Mesendoderm (in vitro differentiated cells): Measurements from ENCODE around the gene LRRC19.

Experiments used
- DNase-seq: peaks from one replicate; pipeline ENCODE4 v3.0.0; 2013
- H2AK5ac ChIP-seq: 2 replicates; pipeline ENCODE4 v1.6.1; 2013; ENCODE audit warnings: low read length, inconsistent platforms
- H2BK120ac ChIP-seq: 2 replicates; pipeline ENCODE4 v1.6.1; 2013; ENCODE audit warnings: low read depth, mild to moderate bottlenecking, low read length, moderate library complexity, mixed read lengths
- H2BK15ac ChIP-seq: replicated peaks from 2 replicates; pipeline ENCODE4 v1.6.1; 2013; ENCODE audit warnings: low read depth, mild to moderate bottlenecking, moderate library complexity
- H2BK5ac ChIP-seq: 2 replicates; pipeline ENCODE4 v1.6.1; 2013; ENCODE audit warnings: low read length, inconsistent platforms
- H3K18ac ChIP-seq: 2 replicates; pipeline ENCODE4 v1.6.1; 2013; ENCODE audit warnings: mild to moderate bottlenecking, low read length, mixed read lengths
- H3K23ac ChIP-seq: one replicate; pipeline ENCODE4 v1.6.1; 2013; ENCODE audit warnings: low read length
- H3K27ac ChIP-seq: 2 replicates; pipeline ENCODE4 v1.5.1; 2013; ENCODE audit warnings: low read depth, mild to moderate bottlenecking, inconsistent platforms, low read length, moderate library complexity
- H3K27me3 ChIP-seq: 2 replicates; pipeline ENCODE4 v1.6.1; 2013; ENCODE audit warnings: low read length, control low read depth, mild to moderate bottlenecking, inconsistent platforms; ENCODE audit not compliant: insufficient read depth, poor library complexity
- H3K36me3 ChIP-seq: 2 replicates; pipeline ENCODE4 v1.6.1; 2013; ENCODE audit warnings: low read length, inconsistent platforms; ENCODE audit not compliant: control insufficient read depth, insufficient read depth
- H3K4ac ChIP-seq: one replicate; pipeline ENCODE4 v1.6.1; 2013; ENCODE audit warnings: low read depth, mild to moderate bottlenecking, low read length, moderate library complexity
- H3K4me1 ChIP-seq: 2 replicates; pipeline ENCODE4 v1.6.1; 2013; ENCODE audit warnings: low read depth, low read length, inconsistent platforms; ENCODE audit not compliant: control insufficient read depth
- H3K4me2 ChIP-seq: 2 replicates; pipeline ENCODE4 v1.6.1; 2013; ENCODE audit warnings: low read length
- H3K4me3 ChIP-seq: 2 replicates; pipeline ENCODE4 v1.5.1; 2013; ENCODE audit warnings: mild to moderate bottlenecking, low read length
- H3K56ac ChIP-seq: one replicate; pipeline ENCODE4 v1.6.1; 2013; ENCODE audit warnings: low read length
- H3K79me1 ChIP-seq: 2 replicates; pipeline ENCODE4 v1.6.1; 2013; ENCODE audit warnings: low read length, inconsistent platforms
- H3K79me2 ChIP-seq: 2 replicates; pipeline ENCODE4 v1.6.1; 2013; ENCODE audit warnings: mild to moderate bottlenecking, low read length; ENCODE audit not compliant: control insufficient read depth, insufficient read depth
- H3K9ac ChIP-seq: 2 replicates; pipeline ENCODE4 v1.6.1; 2013; ENCODE audit warnings: low read length, inconsistent platforms
- H4K5ac ChIP-seq: one replicate; pipeline ENCODE4 v1.6.1; 2013; ENCODE audit warnings: low read length
- H4K8ac ChIP-seq: one replicate; pipeline ENCODE4 v1.6.1; 2013; ENCODE audit warnings: low read depth, mild to moderate bottlenecking, control low read depth, low read length, moderate library complexity
- WGBS: extraction: QIAGEN DNeasy Blood & Tissue Kit; methylation state at CpG from one replicate; pipeline ENCODE4 v1.1.7; 2013; ENCODE audit warnings: low lambda C conversion rate, missing lambda C conversion rate; ENCODE audit not compliant: insufficient coverage; ENCODE audit errors: extremely low coverage; 5-methylcytosine and 5-hydroxymethylcytosine counted together

Gene LRRC19

GRCh38 chr9:26949637-26950069 lies 55.8 kb downstream of the LRRC19 start:
- DNase-seq: peak; percentile 47
- no peak overlapping the region for H3K18ac ChIP-seq
- no peak overlapping the region for H3K4ac ChIP-seq
- no peak overlapping the region for H3K56ac ChIP-seq
- no CpG with 5 or more reads among the region's 6 CpGs for WGBS
- H2BK120ac ChIP-seq: no peak overlapping the region
- no peaks in the 10 kb centered on the region for H3K27me3 ChIP-seq
- peaks cover 2% of the 10 kb centered on the region for H3K4me1 ChIP-seq
- no peaks in the 10 kb centered on the region for H3K36me3 ChIP-seq
- no peak overlapping the region for H3K9ac ChIP-seq
- H3K4me2 ChIP-seq: no peak overlapping the region
- H3K79me2 ChIP-seq: peaks cover 20% of the 10 kb centered on the region
- H2BK5ac ChIP-seq: no peak overlapping the region
- no peaks in the 10 kb centered on the region for H3K79me1 ChIP-seq
- H2AK5ac ChIP-seq: no peak overlapping the region
- no peak overlapping the region for H3K4me3 ChIP-seq
- no peak overlapping the region for H3K23ac ChIP-seq
- H2BK15ac ChIP-seq: no peak overlapping the region
- H4K8ac ChIP-seq: no peak overlapping the region
- H3K27ac ChIP-seq: no peak overlapping the region
- H4K5ac ChIP-seq: no peak overlapping the region

- no peaks in the 10 kb centered on the region for H3K79me1 ChIP-seq
- H3K4me3 ChIP-seq: peak overlapping the region; percentile 89
- peak overlapping the region; percentile 98 for H3K27ac ChIP-seq
- H3K36me3 ChIP-seq: no peaks in the 10 kb centered on the region
- H3K23ac ChIP-seq: no peak overlapping the region
- H3K9ac ChIP-seq: peak overlapping the region; percentile 98
- peaks cover 2% of the 10 kb centered on the region for H3K4me1 ChIP-seq
- H3K79me2 ChIP-seq: peaks cover 38% of the 10 kb centered on the region
- H4K5ac ChIP-seq: no peak overlapping the region
- peak overlapping the region; percentile 99 for H3K56ac ChIP-seq
- no peak overlapping the region for H4K8ac ChIP-seq
- no peak overlapping the region for H3K18ac ChIP-seq
- 100% methylated on average over 1 of the region's 9 CpGs for WGBS
- H2BK15ac ChIP-seq: no peak overlapping the region
- H3K4me2 ChIP-seq: peak overlapping the region; percentile 16
- no peaks in the 10 kb centered on the region for H3K27me3 ChIP-seq
- no peak overlapping the region for H2BK5ac ChIP-seq
- no peak overlapping the region for H2AK5ac ChIP-seq
- H2BK120ac ChIP-seq: no peak overlapping the region
- no peak overlapping the region for H3K4ac ChIP-seq
- DNase-seq: peak; percentile 55
Observed at GRCh38 chr9:26947736-26948135, 57.7 kb downstream of the LRRC19 start.

- WGBS: no CpG with 5 or more reads among the region's 76 CpGs
- Histone ChIP-seq H3K79me1 (peaks cover 1% of the 10 kb centered on the region), H3K36me3 (no peaks in the 10 kb centered on the region), H3K9ac (peak within 1 kb of the TSS; percentile 98), H2BK5ac (peak within 1 kb of the TSS; percentile 92), H3K4ac (peak within 1 kb of the TSS; percentile 98), H2BK15ac (no peak within 1 kb of the TSS), H3K18ac (peak within 1 kb of the TSS; percentile 94), H3K27me3 (no peaks in the 10 kb centered on the region), H3K27ac (peak within 1 kb of the TSS; percentile 98), H3K4me3 (peak within 1 kb of the TSS; percentile 89), H3K4me1 (peaks cover 2% of the 10 kb centered on the region), H2AK5ac (no peak within 1 kb of the TSS), H2BK120ac (no peak within 1 kb of the TSS), H3K4me2 (peak within 1 kb of the TSS; percentile 72), H3K56ac (peak within 1 kb of the TSS; percentile 99), H4K5ac (no peak within 1 kb of the TSS), H3K23ac (peak within 1 kb of the TSS; percentile 98), H4K8ac (peak within 1 kb of the TSS; percentile 69), H3K79me2 (peaks cover 42% of the 10 kb centered on the region)
- peak; percentile 97 for DNase-seq
Observed at GRCh38 chr9:26946753-26947727, 58.4 kb downstream of the LRRC19 start, which contains the start of gene PLAA. Gene PLAA, minus strand, starts transcription at chr9:26947242. Its CDS starts 197 bp downstream, at chr9:26947045.

- Histone ChIP-seq H3K4me2 (peak overlapping the region; percentile 72), H2BK15ac (no peak overlapping the region), H2BK5ac (no peak overlapping the region), H3K56ac (peak overlapping the region; percentile 77), H3K36me3 (no peaks in the 10 kb centered on the region), H3K4ac (no peak overlapping the region), H3K27me3 (no peaks in the 10 kb centered on the region), H4K8ac (no peak overlapping the region), H3K9ac (peak overlapping the region; percentile 98), H3K79me1 (peaks cover 1% of the 10 kb centered on the region), H3K4me1 (peaks cover 2% of the 10 kb centered on the region), H3K79me2 (peaks cover 53% of the 10 kb centered on the region), H3K18ac (no peak overlapping the region), H2BK120ac (no peak overlapping the region), H3K4me3 (peak overlapping the region; percentile 1), H3K27ac (no peak overlapping the region), H4K5ac (no peak overlapping the region), H3K23ac (no peak overlapping the region), H2AK5ac (no peak overlapping the region)
- peak; percentile 40 for DNase-seq
- WGBS: no CpG with 5 or more reads among the region's 2 CpGs
Observed at GRCh38 chr9:26945591-26945990, 59.9 kb downstream of the LRRC19 start.
